GM13977 (cell line): ENCODE results near the gene CSTA.

Experiments used
- DNase-seq: peaks from one replicate; pipeline ENCODE4 v3.0.0; 2012; ENCODE audit warnings: low spot score
- in situ Hi-C: fragments of 300-500 bp; cut with MboI; formaldehyde crosslinking; loops from one replicate; pipeline ENCODE4 v1.12.0; 2022; ENCODE audit warnings: low sequenced_read_pairs, low pct_unique_long_range_greater_than_20kb, mixed read lengths, inconsistent platforms; ENCODE audit not compliant: unreplicated experiment
- TF ChIP-seq, protein P1 (sequence below): IDR thresholded peaks from 2 replicates; pipeline ENCODE4 v1.5.1; 2012; ENCODE audit warnings: mild to moderate bottlenecking, control low read depth; ENCODE audit not compliant: insufficient read depth; ENCODE audit errors: extremely low read depth, missing control alignments

Gene CSTA

DNA sequence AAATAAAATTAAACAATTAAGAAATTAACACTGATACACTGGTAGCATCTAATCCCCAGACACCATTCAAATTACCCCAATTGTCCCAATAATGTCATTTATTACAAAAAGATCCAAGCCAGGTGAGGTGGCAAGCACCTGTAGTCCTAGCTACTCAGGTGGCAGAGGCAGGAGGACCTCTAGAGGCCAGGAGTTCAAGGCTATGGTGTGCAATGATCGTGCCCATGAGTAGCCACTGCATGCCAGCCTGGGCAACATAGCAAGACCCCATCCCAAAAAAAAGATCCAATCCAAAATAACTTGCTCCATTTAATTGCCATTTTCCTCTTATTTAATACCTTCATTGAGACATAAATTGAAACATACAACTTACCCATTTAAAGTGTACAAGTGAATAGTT, 17.8 kb downstream of the CSTA start:
- in situ Hi-C loops = no loop called here
- TF ChIP-seq, protein P1, sequence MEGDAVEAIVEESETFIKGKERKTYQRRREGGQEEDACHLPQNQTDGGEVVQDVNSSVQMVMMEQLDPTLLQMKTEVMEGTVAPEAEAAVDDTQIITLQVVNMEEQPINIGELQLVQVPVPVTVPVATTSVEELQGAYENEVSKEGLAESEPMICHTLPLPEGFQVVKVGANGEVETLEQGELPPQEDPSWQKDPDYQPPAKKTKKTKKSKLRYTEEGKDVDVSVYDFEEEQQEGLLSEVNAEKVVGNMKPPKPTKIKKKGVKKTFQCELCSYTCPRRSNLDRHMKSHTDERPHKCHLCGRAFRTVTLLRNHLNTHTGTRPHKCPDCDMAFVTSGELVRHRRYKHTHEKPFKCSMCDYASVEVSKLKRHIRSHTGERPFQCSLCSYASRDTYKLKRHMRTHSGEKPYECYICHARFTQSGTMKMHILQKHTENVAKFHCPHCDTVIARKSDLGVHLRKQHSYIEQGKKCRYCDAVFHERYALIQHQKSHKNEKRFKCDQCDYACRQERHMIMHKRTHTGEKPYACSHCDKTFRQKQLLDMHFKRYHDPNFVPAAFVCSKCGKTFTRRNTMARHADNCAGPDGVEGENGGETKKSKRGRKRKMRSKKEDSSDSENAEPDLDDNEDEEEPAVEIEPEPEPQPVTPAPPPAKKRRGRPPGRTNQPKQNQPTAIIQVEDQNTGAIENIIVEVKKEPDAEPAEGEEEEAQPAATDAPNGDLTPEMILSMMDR = no peak
- no peak for DNase-seq

DNA sequence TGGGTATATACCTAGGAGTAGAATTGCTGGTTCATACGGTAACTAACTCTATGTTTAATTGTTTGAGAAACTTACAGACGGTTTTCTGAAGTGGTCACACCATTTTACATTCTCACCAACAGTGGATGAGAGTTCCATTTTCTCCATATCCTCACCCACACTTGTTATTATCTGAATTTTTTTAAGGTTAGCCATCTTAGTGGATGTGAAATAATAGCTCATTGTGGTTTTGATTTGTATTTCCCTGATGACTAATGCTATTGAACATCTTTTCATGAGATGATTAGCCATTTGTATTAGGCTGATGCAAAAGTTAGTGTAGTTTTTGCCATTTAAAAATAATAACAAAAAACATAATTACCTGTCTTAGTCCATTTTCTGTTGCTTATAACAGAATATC, 18.6 kb downstream of the CSTA start:
- TF ChIP-seq, protein P1 = no peak
- in situ Hi-C loops = no loop called here

DNA sequence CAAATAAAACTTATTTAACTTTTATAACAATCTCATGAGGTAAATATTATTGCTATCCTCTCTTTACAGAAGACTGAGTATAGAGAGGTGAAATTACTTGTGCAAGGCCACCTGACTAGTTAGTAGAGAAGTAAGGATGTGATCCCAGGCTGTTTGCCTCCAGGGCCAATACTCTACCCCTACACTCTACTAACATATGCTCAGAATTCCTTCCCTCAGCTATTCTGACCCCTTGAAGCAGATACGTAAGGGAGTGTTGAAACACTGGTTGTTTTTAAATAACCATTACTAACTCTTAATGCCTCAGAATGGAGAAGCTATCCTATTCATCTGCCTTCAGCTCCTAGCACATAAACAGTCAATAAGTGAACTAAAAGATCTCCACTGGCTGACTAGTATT, 24.1 kb downstream of the CSTA start:
- in situ Hi-C loops = no loop called here
- no peak for DNase-seq
- TF ChIP-seq, protein P1 = no peak

More for the DNA sequence above, 18.6 kb downstream of the CSTA start:
- DNase-seq = no peak

DNA sequence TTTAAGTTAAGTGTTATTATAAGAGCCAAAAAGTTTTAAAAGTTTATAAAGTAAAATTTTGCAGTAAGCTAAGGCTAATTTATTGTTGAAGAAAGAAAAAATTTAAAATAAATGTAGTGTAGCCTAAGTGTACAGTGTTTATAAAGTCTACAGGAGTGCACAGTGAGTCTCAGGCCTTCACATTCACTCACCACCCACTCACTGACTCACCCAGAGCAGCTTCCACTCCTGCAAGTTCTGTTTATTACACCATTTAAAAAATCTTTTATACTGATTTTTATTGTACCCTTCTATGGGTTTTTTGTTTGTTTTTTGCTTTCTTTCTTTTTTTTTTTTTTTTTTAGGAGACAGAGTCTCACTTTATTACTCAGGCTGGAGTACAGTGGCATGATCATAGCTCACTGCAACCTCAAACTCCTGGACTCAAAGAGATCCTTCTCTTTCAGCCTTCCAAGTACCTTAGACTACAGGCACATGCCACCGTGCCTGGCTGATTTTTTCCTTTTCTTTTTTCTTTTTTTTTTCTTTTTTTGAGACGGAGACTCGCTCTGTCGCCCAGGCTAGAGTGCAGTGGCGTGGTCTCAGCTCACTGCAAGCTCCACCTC, 25.9 kb downstream of the CSTA start:
- no peak for DNase-seq
- TF ChIP-seq, protein P1 = no peak
- in situ Hi-C loops = no loop called here

GRCh38 chr3:122351612-122352011, 26.6 kb downstream of the CSTA start:
- no peak for DNase-seq
- in situ Hi-C loops = no loop called here
- TF ChIP-seq, protein P1 = no peak

DNA sequence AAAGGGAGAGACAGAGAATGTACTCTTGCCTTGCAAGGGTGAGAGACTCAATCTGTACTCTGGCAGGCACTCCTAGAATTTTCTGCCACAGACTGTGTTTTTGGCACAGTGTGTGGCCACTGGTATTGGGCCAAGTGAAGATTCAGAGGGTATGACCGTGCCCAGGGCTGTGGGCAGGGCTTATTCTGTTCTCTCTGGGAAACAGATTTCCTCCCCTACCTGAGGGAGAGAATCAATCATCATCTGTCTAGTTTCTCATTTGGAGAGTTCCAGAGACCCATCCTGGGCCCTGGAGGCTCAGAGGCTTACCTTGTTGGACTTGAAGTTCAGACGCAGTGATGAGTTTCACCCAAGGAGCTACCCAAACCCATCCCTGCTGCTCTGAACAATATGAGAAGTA, 28.2 kb downstream of the CSTA start:
- TF ChIP-seq, protein P1 = no peak
- no peak for DNase-seq
- in situ Hi-C loops = no loop called here

DNA sequence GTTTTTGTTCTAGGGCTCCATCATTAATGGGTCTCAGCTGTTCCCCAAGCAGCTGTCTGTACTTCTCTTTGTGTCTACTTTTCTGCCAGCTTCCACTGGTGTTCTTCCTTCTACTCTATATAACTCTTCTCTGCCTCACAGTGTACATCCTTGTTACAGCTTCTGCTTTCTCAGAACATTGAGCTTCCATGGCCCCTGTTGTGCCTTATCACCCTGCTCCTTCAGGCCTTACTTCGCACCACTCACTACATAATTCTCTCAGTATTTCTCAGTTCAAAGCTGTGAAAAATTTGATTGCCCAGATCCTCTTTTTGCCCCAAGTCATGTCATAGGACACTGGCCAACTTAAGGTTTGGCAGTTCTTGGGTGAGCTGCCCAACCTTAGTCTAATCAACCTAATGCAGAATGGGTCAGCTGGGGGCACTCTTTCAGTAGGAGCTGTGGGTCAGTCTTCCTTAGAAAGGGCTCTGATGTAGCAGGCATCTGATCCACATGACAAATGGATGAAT, 28.9 kb downstream of the CSTA start:
- no peak for DNase-seq
- in situ Hi-C loops = no loop called here
- TF ChIP-seq, protein P1 = no peak
